HG02642 (cell line): ENCODE results near the gene KMT5C.

Source experiments
- ATAC-seq: cut with Tn5 transposase; IDR thresholded peaks from one replicate; pipeline ENCODE4 v1.9.1; 2021; ENCODE audit warnings: mild to moderate bottlenecking; ENCODE audit not compliant: unreplicated experiment, poor library complexity

KMT5C gene

DNA sequence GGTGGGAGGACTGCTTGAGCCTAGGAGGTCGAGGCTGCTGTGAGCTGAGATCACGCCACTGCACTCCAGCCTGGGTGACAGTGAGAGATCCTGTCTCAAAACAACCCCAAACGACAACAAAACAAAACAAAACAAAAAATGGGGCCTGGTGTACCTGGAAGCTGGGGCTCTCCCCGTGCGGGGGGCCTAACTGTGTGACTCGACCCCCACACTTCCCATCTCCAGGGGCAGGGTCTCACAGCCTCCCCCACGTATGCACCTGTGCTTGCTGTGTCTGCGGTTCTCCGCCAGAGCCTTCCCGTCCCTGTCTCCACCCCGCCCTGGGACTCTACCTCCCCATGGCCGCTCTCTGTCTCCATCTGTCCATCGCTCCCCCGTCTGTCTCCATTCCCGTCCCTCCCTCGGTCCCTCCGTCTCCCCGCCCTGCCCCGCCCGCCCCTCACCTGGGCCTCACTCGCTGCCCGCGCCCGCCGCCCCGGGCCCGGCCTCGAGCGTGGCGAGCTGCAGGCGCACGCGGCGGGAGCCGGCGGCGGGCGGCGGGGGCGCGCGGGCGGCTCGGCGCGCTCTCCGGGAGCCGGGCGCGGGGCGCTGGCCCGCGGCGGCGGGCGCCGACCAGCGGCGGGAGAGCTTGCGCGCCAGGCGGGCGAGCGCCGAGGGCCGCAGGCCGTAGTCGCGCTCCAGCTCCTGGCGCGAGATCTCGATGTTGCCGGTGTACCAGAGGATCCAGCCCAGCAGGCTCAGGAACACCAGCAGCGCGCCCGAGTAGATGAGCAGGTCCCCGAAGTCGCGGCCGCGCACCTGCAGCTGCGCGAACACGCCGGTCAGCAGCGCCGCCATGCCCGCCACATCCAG, 43.8 kb downstream of the KMT5C start:
- no peak for ATAC-seq

- no peak for ATAC-seq
Measured at GRCh38 chr19:55384131-55384919, 44.6 kb downstream of the KMT5C start, which contains the start of gene TMEM238. TMEM238 (minus strand) TSS chr19:55384292; CDS start chr19:55384259, 33 bp downstream.

DNA sequence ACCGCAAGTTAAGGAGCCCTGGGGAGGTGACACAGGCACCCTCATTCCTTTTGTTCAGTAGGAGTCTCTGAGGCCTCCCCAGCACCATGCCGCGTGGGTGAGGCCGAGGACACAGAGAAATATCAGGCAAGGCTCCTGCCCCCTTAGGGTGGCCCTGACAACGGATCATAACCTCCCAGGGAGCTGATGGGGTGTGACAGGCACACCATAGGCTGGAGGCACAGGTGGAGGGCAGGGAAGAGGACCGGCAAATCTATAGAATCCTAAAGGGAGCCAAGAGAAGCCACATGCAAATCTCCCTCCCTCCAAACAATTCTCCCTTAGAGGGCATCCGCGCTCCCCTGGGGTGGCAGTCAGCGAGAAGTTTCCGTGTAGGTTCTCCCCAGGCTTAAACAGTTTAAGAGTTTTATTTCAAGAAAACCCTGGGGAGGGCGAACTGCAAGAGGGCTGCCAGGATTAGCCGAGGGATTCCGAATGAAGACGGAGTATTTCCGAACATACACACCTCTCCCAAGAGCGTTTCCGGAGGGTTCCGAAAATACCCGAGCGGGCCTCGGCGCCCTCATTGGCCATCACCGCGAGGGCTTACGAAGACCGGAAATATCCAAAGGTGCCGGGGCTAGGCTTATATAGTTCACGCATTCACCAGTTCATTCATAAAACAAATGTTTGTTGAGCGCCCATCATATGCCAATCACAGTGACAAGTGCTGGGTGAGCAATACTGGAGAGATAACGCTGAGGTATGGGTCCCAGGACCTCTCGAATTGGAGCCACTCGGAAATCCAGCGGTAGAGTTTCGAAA, 45.4 kb downstream of the KMT5C start:
- peak; percentile 57 for ATAC-seq

DNA sequence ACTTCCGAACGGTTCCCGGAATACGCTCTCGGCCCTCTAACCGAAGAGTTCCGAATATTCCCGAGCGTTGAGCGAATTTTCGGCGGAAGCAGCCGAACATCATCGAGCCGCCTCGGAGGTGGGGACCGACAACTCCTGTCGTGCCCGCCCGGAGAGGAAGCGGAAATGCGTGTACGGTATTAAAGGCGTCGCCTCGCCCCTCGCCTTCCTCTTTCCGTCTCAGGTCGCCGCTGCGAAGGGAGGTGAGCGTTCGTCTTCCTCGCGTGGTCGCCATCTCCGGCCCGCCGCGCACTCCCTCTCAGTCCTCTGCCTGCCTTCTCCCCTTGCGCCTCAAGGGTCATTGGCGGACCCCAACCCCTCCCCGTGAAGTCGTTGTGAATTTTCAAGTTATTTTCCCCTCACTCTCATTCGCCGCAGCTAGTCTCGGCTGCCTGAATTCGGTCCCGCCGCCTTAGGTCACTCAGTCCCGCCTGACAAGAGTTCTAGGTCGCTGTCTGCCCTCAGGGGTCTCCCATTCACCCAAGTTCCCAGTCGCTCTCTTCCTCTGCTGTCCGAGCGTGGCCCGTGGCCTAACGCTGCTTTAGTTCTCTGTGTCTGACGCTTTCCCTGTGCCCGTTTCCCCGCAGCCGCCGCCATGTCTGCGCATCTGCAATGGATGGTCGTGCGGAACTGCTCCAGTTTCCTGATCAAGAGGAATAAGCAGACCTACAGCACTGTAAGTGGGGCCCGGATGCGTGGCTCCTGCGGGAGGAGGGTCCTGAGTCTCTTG, 46.2 kb downstream of the KMT5C start, which contains the start of gene RPL28:
RPL28 (plus strand) TSS at position 209 of the 769 bp plus-strand sequence; CDS start at position 635, 426 bp downstream.
- peak; percentile 77 for ATAC-seq

- no peak for ATAC-seq
Measured at GRCh38 chr19:55386493-55386971, 46.9 kb downstream of the KMT5C start.

DNA sequence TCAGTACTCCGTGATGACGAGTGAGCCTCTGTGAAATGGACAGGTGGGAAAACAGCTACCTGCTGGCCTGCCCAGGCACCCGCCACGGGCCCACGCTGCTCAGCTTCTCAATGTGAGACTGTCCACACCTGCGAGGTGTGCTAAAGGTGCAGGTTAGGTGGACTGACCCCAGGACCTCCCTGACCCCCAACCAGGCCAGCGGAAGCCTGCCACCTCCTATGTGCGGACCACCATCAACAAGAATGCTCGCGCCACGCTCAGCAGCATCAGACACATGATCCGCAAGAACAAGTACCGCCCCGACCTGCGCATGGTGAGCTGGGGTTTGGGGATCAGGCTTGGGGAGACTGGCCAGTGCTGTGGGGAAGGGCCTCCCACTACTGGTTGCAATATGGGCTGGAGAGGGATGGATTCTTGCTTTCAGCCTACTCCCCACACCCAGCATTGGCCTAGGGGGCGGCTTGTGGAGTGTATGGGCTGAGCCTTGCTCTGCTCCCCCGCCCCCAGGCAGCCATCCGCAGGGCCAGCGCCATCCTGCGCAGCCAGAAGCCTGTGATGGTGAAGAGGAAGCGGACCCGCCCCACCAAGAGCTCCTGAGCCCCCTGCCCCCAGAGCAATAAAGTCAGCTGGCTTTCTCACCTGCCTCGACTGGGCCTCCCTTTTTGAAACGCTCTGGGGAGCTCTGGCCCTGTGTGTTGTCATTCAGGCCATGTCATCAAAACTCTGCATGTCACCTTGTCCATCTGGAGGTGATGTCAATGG, 48.2 kb downstream of the KMT5C start:
- ATAC-seq: no peak

DNA sequence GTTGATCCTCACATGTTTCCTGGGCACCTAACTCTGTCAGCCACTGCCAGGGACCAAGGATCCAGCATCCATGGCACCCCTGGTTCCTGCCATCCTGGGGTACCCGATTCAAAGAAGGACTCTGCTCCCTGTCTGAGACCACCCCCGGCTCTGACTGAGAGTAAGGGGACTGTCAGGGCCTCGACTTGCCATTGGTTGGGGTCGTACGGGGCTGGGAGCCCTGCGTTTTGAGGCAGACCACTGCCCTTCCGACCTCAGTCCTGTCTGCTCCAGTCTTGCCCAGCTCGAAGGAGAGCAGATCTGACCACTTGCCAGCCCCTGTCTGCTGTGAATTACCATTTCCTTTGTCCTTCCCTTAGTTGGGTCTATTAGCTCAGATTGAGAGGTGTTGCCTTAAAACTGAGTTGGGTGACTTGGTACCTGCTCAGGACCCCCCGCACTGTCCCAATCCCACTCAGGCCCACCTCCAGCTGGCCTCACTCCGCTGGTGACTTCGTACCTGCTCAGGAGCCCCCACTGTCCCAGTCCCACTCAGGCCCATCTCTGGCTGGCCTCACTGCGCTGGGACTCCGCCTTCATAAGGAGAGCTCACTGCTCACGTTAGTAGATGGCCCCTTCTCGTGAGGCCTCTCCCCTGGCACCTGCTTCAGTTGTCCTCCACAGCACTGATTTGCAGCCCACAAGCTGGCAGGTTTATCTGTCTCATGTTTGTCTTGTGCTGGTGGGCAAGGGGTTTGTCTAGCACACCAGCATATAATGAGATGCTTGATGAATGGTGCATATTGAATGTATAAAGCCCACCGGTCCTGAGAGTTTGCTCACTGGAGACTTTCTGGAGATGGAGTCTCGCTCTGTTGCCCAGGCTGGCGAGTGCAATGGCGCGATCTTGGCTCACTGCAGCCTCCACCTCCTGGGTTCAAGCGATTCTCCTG, 50.0 kb downstream of the KMT5C start:
- ATAC-seq: no peak

- no peak for ATAC-seq
Measured at GRCh38 chr19:55390461-55390880, 50.8 kb downstream of the KMT5C start.

- ATAC-seq: no peak
Measured at GRCh38 chr19:55391191-55391670, 51.6 kb downstream of the KMT5C start.

GRCh38 chr19:55391702-55392615, 52.3 kb downstream of the KMT5C start:
- no peak for ATAC-seq

DNA sequence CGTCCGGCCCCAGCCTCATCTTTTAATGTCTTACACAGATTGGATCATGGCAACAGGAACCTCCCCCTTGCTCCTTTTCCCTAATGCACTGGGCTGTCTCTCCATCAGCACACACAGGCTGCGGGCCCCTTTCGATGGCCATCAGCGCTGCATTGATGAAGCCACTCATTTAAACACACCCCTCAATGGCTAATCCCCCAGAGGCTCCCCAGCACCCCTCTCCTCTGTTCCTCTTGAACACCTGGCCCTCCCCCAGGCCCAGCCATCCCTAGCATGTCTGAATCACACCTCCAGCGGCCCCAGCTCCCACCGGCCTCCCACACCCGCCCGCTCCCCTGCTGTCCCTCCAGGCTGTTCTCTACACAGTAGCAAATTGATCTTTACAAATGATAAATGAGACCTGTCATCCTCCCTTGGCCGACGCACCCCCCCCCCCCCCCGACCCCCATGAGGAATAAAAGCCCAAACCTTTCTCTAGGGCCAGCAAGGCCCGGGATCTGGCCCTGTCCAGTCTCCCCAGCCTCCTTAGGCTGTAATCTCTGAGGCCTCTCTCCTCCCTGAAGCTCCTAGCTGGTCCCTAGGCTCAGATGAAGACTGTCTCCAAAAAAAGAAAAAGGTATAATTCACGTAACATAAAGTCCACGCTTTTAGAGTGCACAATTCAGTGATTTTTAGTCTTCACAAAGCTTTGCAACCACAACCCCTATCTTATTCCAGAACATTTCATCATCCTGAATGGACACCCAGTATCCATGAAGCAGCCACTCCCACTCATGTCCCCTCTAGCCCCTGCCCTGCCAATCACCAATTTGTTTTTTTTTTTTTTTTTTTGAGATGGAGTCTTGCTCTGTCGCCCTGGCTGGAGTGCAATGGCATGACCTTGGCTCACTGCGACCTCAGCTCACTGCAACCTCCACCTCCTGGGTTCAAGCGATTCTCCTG, 53.4 kb downstream of the KMT5C start:
- ATAC-seq: no peak
